Ishikawa (cell line): ENCODE results near the gene PRG3.

ENCODE experiments used
- CEBPB ChIP-seq: IDR thresholded peaks from 2 replicates; pipeline ENCODE4 v1.6.1; 2012
- CREB1 ChIP-seq: IDR thresholded peaks from 2 replicates; pipeline ENCODE4 v1.6.1; 2012; ENCODE audit warnings: low read depth
- EGR1 ChIP-seq: IDR thresholded peaks from 2 replicates; pipeline ENCODE4 v1.6.1; 2012
- NFIC ChIP-seq: IDR thresholded peaks from 2 replicates; pipeline ENCODE4 v1.6.1; 2012
- REST ChIP-seq: IDR thresholded peaks from 2 replicates; pipeline ENCODE4 v1.6.1; 2012; ENCODE audit warnings: low read depth, mild to moderate bottlenecking
- TAF1 ChIP-seq: IDR thresholded peaks from 2 replicates; pipeline ENCODE4 v1.6.1; 2012; ENCODE audit warnings: low read depth, mild to moderate bottlenecking

DNA sequence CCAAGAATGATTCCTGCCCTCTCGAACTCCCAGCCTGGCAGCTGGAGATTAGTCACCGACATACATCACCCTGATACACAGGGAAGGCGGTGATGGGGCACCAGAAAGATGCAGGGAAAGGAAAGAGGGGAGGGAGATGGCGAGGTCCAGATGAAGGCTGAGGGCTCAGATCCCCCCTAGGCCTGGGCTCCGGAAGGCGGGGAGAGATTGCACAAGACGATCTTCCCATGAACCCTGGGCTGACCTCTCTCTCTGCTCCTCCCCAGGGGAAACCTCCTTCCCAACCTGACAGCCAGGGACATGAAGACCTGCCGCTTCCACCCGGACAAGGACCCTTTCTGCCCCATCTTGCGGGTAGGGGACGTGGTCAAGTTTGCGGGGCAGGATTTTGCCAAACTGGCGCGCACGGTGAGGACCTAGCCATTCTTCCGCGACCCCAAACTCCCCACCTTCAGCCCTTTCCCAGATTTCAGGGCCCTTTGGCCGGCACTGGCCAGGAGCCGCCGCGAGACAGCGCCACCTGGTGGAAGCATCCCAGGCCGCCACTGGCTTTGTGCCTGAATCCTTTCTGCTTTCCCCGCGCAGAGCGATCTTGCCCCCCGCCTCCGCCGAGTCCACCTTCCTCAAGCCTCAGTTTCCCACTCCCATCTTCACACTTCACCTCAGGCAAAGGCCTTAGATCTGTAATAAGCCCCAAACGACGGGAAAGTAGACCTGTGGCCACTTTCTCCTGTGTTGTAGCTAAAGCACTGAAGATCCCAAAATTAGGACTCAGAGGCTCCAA, 31.3 kb downstream of the PRG3 start:
- TF ChIP-seq REST (no peak), CEBPB (no peak), CREB1 (no peak), EGR1 (no peak), TAF1 (no peak), NFIC (peak; percentile 47; the same call in 1 of the 2 replicates)
